ENCODE measurements around the gene PA2G4.
A peak's percentile ranks its signal among the peaks of the same experiment; 100 is the strongest.

The PA2G4 gene

GRCh38 chr12:56127485-56127887 is 23.1 kb downstream of the PA2G4 start:
- DNase-seq = no peak

- peak; percentile 98 for DNase-seq
Observed at GRCh38 chr12:56127888-56128669, 23.7 kb downstream of the PA2G4 start, which contains the start of gene ESYT1. Gene ESYT1 (plus strand): TSS chr12:56128267. CDS start chr12:56128320, 53 bp downstream.

GRCh38 chr12:56128670-56129205 is 24.4 kb downstream of the PA2G4 start:
- peak; percentile 28 for DNase-seq

GRCh38 chr12:56129206-56129941 is 25.0 kb downstream of the PA2G4 start:
- peak; percentile 65 for DNase-seq

- no peak for DNase-seq
Observed at GRCh38 chr12:56129942-56130495, 25.7 kb downstream of the PA2G4 start.

- no peak for DNase-seq
Observed at GRCh38 chr12:56130876-56131275, 26.5 kb downstream of the PA2G4 start.

GRCh38 chr12:56134897-56135296 is 30.5 kb downstream of the PA2G4 start:
- no peak for DNase-seq

- DNase-seq = no peak
Observed at GRCh38 chr12:56137853-56138571, 33.7 kb downstream of the PA2G4 start.

- no peak for DNase-seq
Observed at GRCh38 chr12:56141946-56142784, 37.8 kb downstream of the PA2G4 start.

GRCh38 chr12:56143217-56143616 is 38.9 kb downstream of the PA2G4 start:
- no peak for DNase-seq

- no peak for DNase-seq
Observed at GRCh38 chr12:56143870-56144269, 39.5 kb downstream of the PA2G4 start.

GRCh38 chr12:56145217-56145616 is 40.9 kb downstream of the PA2G4 start:
- no peak for DNase-seq

- no peak for DNase-seq
Observed at GRCh38 chr12:56146492-56147460, 42.4 kb downstream of the PA2G4 start.

GRCh38 chr12:56150563-56150962 is 46.2 kb downstream of the PA2G4 start:
- no peak for DNase-seq

- peak; percentile 67 for DNase-seq
Observed at GRCh38 chr12:56151672-56152131, 47.3 kb downstream of the PA2G4 start.

GRCh38 chr12:56152132-56152755 is 47.9 kb downstream of the PA2G4 start, which contains the start of gene MYL6B:
Gene MYL6B (plus strand): TSS chr12:56152587. CDS start chr12:56153919, 1,332 bp downstream.
- DNase-seq = peak; percentile 96

GRCh38 chr12:56152756-56153677 is 48.7 kb downstream of the PA2G4 start:
- no peak for DNase-seq

- DNase-seq = no peak
Observed at GRCh38 chr12:56153678-56154065, 49.3 kb downstream of the PA2G4 start.
